ENCODE data around the gene GAMT.

The GAMT gene

GRCh38 chr19:1362387-1363257 is 38.7 kb downstream of the GAMT start:
- DNase-seq: no peak

GRCh38 chr19:1361601-1362386 is 39.5 kb downstream of the GAMT start:
- no peak for DNase-seq

- DNase-seq: no peak
These were observed 40.4 kb downstream of the GAMT start for GRCh38 chr19:1360818-1361461.

GRCh38 chr19:1360126-1360817 is 41.1 kb downstream of the GAMT start:
- no peak for DNase-seq

- DNase-seq: no peak
These were observed 43.7 kb downstream of the GAMT start for GRCh38 chr19:1357531-1358109.

- no peak for DNase-seq
These were observed 44.9 kb downstream of the GAMT start for GRCh38 chr19:1356508-1356865.

GRCh38 chr19:1355568-1356507 is 45.5 kb downstream of the GAMT start:
- DNase-seq: no peak

- DNase-seq: no peak
These were observed 46.3 kb downstream of the GAMT start for GRCh38 chr19:1354970-1355567.

DNA sequence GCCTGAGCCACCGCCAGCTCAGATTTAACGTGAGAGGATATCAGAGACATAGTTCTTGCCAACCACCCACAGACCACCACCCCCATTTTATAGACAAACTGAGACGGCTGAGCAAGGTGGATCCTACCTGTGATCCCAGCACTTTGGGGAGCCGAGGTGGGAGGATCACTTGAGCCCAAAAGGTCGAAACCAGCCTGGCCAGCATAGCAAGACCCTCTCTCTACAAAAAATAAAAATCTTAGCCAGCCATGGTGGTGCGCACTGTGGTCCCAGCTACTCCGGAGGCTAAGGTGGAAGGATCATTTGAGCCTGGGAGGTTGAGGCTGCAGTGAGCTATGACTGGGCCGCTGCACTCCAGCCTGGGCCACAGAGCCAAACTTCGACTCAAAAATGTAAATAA is 48.2 kb downstream of the GAMT start:
- DNase-seq: no peak

- no peak for DNase-seq
These were observed 49.9 kb downstream of the GAMT start for GRCh38 chr19:1351381-1351851.

DNA sequence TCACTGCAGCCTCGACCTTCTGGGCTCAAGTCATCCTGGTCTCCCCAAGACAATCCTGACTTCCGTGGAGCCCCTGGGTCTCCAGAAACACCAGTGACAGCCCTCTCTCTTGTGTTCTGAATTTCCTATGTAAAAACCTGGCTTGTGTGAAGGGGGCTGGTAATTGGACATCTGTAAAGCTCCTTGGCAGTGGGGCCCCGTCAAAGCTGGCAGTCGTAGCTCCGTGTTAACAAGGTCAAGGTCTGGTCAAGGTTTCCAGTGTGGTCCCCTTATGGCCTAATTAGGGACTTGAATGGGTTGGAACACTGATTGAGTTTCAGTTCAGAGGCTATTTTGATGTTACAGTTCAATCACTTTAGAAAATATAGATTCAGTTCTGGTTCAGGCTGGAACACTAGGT is 50.5 kb downstream of the GAMT start:
- no peak for DNase-seq

GRCh38 chr19:1349211-1349610 is 52.1 kb downstream of the GAMT start:
- no peak for DNase-seq

All from CD4-positive, alpha-beta T cell treated with Interleukin-4 for 4 hours (primary cell).